ENCODE data around the gene CELA3B. TPM values are rescaled to one million over a fixed set of nuclear protein-coding genes. Genes with fewer than 3 reads are reported as not detected.

Gene CELA3B
- total RNA-seq, 1 donor from 2014 or later: not detected

DNA sequence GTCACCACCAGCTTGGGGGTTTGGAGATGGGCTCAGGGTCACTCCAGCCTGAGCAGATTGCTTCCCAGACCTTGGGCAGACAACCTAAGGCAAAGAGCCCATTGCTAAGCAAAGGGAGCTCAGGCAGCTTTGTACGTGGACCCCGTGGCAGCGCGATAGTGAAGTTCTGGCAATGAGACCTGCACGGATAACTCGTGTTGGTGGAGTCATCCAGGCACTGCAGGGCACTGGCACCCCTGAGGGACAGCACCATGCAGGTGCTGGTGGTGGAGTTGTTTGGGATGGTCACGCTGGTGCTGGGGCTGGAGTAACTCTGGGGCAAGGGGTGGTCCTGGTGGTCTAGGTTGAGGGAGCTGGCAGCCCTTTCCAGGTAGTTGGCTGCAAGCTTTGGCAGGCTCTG is 26.1 kb upstream of the CELA3B start:
- H3K4me1 ChIP-seq: peaks cover 35% of the 10 kb centered on the region
- no peaks in the 10 kb centered on the region for H3K27me3 ChIP-seq (ENCODE audit: low read depth)
- no peak overlapping the region for H3K4me3 ChIP-seq
- no peaks in the 10 kb centered on the region for H3K9me3 ChIP-seq (replicated peaks)
- intact Hi-C loops (cut with micrococcal nuclease): loop anchor here (10.0 kb wide), 1 partner anchor 56 kb away; no protein-coding TSS in a partner anchor
- TF ChIP-seq, protein P1, sequence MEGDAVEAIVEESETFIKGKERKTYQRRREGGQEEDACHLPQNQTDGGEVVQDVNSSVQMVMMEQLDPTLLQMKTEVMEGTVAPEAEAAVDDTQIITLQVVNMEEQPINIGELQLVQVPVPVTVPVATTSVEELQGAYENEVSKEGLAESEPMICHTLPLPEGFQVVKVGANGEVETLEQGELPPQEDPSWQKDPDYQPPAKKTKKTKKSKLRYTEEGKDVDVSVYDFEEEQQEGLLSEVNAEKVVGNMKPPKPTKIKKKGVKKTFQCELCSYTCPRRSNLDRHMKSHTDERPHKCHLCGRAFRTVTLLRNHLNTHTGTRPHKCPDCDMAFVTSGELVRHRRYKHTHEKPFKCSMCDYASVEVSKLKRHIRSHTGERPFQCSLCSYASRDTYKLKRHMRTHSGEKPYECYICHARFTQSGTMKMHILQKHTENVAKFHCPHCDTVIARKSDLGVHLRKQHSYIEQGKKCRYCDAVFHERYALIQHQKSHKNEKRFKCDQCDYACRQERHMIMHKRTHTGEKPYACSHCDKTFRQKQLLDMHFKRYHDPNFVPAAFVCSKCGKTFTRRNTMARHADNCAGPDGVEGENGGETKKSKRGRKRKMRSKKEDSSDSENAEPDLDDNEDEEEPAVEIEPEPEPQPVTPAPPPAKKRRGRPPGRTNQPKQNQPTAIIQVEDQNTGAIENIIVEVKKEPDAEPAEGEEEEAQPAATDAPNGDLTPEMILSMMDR (IDR thresholded peaks at IDR 0.05; ENCODE audit: borderline replicate concordance): no peak
- H3K27ac ChIP-seq (replicated peaks): no peak overlapping the region
- no peaks in the 10 kb centered on the region for H3K36me3 ChIP-seq
- DNase-seq: no peak

DNA sequence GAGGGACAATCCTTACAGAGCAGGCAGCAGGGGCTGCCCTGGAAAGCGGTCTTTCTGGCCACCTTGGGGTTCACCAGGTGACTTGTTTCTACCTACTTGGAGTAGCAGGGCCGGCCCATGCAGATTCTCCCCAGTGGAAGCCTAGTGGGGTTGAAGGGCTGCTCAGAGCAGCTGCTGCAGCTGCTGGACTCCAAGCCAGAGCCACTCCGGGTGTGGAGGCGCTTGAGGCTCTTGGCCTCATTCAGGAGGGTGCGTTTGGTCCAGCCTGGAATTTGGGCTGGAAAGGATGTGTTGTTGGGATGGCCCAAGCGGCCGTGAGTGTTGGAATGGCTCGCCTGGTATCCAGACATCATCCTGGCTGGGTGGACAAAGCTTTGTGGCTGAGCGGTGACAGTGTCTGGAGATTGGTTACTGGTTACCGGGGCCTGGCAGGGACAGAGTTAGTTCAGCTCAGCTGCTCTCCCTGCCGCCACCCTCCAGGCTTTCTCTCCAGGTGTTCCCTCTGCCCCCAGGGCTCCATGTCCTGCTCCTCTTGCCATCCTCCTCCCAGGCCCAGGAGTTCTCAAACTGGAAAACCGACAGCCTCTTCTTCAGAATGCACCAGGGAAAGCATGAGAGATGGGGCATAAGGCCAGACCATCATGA is 25.5 kb upstream of the CELA3B start:
- Histone ChIP-seq H3K27ac (replicated peaks) (no peak overlapping the region), H3K9me3 (replicated peaks) (no peaks in the 10 kb centered on the region), H3K27me3 (ENCODE audit: low read depth) (no peaks in the 10 kb centered on the region), H3K4me1 (peaks cover 41% of the 10 kb centered on the region), H3K36me3 (no peaks in the 10 kb centered on the region), H3K4me3 (no peak overlapping the region)
- intact Hi-C loops (cut with micrococcal nuclease): loop anchor here (10.0 kb wide), 1 partner anchor 57 kb away; no protein-coding TSS in a partner anchor
- TF ChIP-seq, protein P1 (IDR thresholded peaks at IDR 0.05; ENCODE audit: borderline replicate concordance): no peak
- no peak for DNase-seq

DNA sequence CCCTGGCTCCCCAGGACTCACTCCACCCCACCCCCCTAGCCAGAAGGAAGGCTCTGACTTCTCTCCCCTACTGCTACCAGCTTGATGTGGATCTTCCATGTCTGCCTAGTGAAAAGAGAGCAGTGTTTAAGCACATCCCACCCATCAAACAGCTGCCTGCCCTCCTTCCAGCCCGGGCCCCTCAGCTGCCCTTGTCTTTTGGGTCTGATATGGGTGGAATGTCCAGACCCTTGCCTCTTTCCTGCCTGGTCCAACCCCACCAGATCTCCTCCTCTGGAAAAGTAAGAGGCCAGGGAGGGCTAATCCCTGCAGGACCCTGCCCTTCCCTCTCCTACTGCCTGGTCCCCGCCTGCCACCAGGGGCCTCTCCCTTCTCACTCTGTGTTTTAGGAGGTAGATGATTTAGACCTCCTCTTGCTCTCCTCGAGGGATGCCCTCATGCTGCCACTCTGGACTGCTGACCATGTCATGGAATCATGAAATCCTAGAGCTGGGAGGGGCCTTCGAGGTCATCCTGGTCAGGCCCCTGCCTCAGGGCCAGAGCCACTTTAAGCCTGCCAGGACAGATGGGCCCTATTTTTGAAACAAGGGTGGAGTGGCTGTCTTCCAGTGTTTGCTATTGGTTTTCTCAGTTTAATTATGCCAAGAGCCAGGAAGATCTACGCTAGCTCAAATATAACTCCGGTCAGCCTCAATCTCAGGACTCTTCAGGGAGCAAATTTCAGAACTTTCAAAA is 23.9 kb upstream of the CELA3B start:
- intact Hi-C loops (cut with micrococcal nuclease): loop anchor here (10.0 kb wide), 1 partner anchor 58 kb away; no protein-coding TSS in a partner anchor
- no peaks in the 10 kb centered on the region for H3K9me3 ChIP-seq (replicated peaks)
- H3K4me3 ChIP-seq: no peak overlapping the region
- TF ChIP-seq, protein P1 (IDR thresholded peaks at IDR 0.05; ENCODE audit: borderline replicate concordance): peak; percentile 21
- peaks cover 45% of the 10 kb centered on the region for H3K4me1 ChIP-seq
- H3K36me3 ChIP-seq: no peaks in the 10 kb centered on the region
- H3K27ac ChIP-seq (replicated peaks): peak overlapping the region; percentile 31
- no peaks in the 10 kb centered on the region for H3K27me3 ChIP-seq (ENCODE audit: low read depth)
- no peak for DNase-seq

GRCh38 chr1:21955058-21955457 is 21.8 kb upstream of the CELA3B start:
- intact Hi-C loops (cut with micrococcal nuclease): loop anchor here (10.0 kb wide), 1 partner anchor 60 kb away; no protein-coding TSS in a partner anchor
- Histone ChIP-seq H3K9me3 (replicated peaks) (no peaks in the 10 kb centered on the region), H3K27me3 (ENCODE audit: low read depth) (no peaks in the 10 kb centered on the region), H3K27ac (replicated peaks) (peak overlapping the region; percentile 86), H3K36me3 (no peaks in the 10 kb centered on the region), H3K4me3 (no peak overlapping the region), H3K4me1 (peaks cover 51% of the 10 kb centered on the region)
- DNase-seq: peak; percentile 87
- TF ChIP-seq, protein P1 (IDR thresholded peaks at IDR 0.05; ENCODE audit: borderline replicate concordance): no peak

DNA sequence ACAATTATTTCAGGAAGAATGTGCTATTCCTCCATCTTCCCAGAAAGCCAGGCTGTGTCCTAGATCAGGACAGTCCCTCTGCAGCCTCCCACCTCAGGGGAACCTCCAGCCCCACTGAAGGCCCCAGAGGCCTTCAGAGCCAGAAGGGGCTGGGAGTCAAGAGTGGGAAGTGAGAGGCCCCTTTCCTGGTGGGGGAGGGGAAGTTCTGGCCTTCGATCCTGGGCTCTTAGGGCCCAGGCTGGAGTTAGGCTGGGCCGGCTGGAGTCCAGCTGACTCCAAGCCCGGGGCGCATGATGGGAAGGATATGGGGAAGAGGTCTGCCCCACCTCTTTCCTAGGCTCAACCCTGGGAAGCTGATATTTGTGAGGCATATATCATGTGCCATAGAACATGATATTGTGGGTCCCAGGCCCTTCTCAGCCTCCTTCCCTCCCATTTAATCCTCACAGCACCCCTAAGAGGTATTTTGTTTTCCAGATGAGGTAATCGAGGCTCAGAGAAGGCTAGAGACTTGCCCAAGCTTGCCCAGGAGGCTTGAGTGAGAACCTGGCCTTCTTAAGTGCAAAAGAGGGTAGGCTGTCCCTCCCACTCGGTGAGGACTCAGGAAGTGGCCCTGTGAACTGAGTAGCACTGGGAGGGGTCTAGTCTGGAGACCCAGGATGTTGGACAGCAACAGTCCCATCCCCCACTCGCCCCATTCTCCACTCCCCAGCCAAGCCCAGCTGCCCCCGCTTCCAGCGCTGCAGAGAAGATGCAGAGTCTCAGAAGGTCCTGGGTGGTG is 21.1 kb upstream of the CELA3B start:
- TF ChIP-seq, protein P1 (IDR thresholded peaks at IDR 0.05; ENCODE audit: borderline replicate concordance): no peak
- DNase-seq: no peak
- Histone ChIP-seq H3K27ac (replicated peaks) (peak overlapping the region; percentile 86), H3K9me3 (replicated peaks) (no peaks in the 10 kb centered on the region), H3K36me3 (no peaks in the 10 kb centered on the region), H3K4me1 (peaks cover 51% of the 10 kb centered on the region), H3K27me3 (ENCODE audit: low read depth) (no peaks in the 10 kb centered on the region), H3K4me3 (no peak overlapping the region)
- intact Hi-C loops (cut with micrococcal nuclease): loop anchor here (10.0 kb wide), 1 partner anchor 61 kb away; no protein-coding TSS in a partner anchor
